ENCODE data around the gene LDB2.

LDB2 gene

DNA sequence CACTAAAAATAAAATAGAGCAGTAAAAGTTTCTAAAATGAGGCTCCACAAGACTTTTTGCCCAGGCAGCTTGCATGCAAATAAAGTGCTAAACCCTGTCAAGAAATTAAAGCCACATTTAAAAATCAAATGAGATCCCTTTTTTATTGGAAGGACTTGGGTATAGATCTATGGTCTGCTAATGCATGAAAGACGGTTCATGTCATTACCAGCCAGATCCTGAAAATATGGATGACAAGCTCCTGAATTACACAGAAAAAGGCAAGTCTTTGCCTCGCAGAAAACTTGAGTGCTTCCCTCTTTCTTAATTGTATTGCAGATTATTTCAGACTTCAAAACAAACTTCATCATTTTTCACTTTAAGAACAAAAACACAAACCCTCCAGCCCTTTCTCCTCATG, 169.6 kb downstream of the LDB2 start:
- Histone ChIP-seq H2AFZ (ENCODE audit: low read length) (no peak overlapping the region), H3K27ac (ENCODE audit: low read length) (no peak overlapping the region), H3K4me1 (ENCODE audit: low read length) (no peaks in the 10 kb centered on the region), H3K27me3 (replicated peaks; ENCODE audit: insufficient read depth, low read length) (no peaks in the 10 kb centered on the region), H3K36me3 (replicated peaks; ENCODE audit: insufficient read depth, low read length) (no peaks in the 10 kb centered on the region), H3K4me2 (ENCODE audit: low read depth, low read length) (no peak overlapping the region), H3K79me2 (ENCODE audit: low read length) (no peaks in the 10 kb centered on the region), H3K9ac (ENCODE audit: low read length) (no peak overlapping the region), H3K4me3 (ENCODE audit: low read length) (no peak overlapping the region), H4K20me1 (ENCODE audit: insufficient read depth, low read length) (no peaks in the 10 kb centered on the region), H3K9me2 (replicated peaks; ENCODE audit: insufficient read depth, low read length) (no peaks in the 10 kb centered on the region), H3K9me3 (replicated peaks; ENCODE audit: insufficient read depth, low read length) (no peaks in the 10 kb centered on the region), H3F3A (ENCODE audit: insufficient read depth, low read length) (no peaks in the 10 kb centered on the region)
- TF ChIP-seq EZH2 (optimal IDR thresholded peaks at IDR 0.05; ENCODE audit: low read depth, low read length) (no peak), CTCF (IDR thresholded peaks at IDR 0.05; ENCODE audit: low read length) (no peak), EZH2phosphoT487 (IDR thresholded peaks at IDR 0.05; ENCODE audit: low read length) (no peak)
- no peak for DNase-seq

- DNase-seq, result no peak
- H3K27ac ChIP-seq (ENCODE audit: low read length), result no peak overlapping the region
- H3K36me3 ChIP-seq (replicated peaks; ENCODE audit: insufficient read depth, low read length), result no peaks in the 10 kb centered on the region
- no peak overlapping the region for H3K9ac ChIP-seq (ENCODE audit: low read length)
- H3F3A ChIP-seq (ENCODE audit: insufficient read depth, low read length), result no peaks in the 10 kb centered on the region
- no peak overlapping the region for H3K4me2 ChIP-seq (ENCODE audit: low read depth, low read length)
- H3K9me2 ChIP-seq (replicated peaks; ENCODE audit: insufficient read depth, low read length), result no peaks in the 10 kb centered on the region
- no peak overlapping the region for H2AFZ ChIP-seq (ENCODE audit: low read length)
- no peaks in the 10 kb centered on the region for H3K79me2 ChIP-seq (ENCODE audit: low read length)
- H3K27me3 ChIP-seq (replicated peaks; ENCODE audit: insufficient read depth, low read length), result no peaks in the 10 kb centered on the region
- H3K4me1 ChIP-seq (ENCODE audit: low read length), result no peaks in the 10 kb centered on the region
- no peaks in the 10 kb centered on the region for H3K9me3 ChIP-seq (replicated peaks; ENCODE audit: insufficient read depth, low read length)
- TF ChIP-seq EZH2phosphoT487 (IDR thresholded peaks at IDR 0.05; ENCODE audit: low read length) (no peak), CTCF (IDR thresholded peaks at IDR 0.05; ENCODE audit: low read length) (no peak), EZH2 (optimal IDR thresholded peaks at IDR 0.05; ENCODE audit: low read depth, low read length) (no peak)
- H4K20me1 ChIP-seq (ENCODE audit: insufficient read depth, low read length), result no peaks in the 10 kb centered on the region
- H3K4me3 ChIP-seq (ENCODE audit: low read length), result no peak overlapping the region
Observed at GRCh38 chr4:16728111-16728510, 170.3 kb downstream of the LDB2 start.

DNA sequence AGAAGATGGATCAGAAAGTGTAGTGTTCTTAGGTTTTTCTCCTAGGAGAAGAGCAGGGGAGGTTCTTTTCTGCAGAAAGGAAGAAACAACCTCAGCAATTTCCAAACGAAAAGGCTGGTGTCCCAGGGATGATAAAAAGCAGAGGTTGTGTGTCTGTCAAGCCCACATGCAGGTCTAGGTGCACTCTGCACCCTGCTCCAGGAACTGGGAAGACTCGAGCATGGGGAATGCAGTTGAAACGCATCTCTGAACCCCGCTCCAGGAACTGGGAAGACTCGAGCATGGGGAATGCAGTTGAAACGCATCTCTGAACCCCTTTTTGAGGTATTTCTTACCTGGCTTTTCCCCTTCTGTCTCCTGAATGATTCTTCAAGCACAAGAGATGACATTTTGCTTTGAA, 171.2 kb downstream of the LDB2 start:
- H3K27me3 ChIP-seq (replicated peaks; ENCODE audit: insufficient read depth, low read length), result no peaks in the 10 kb centered on the region
- no peaks in the 10 kb centered on the region for H3K36me3 ChIP-seq (replicated peaks; ENCODE audit: insufficient read depth, low read length)
- H3K4me1 ChIP-seq (ENCODE audit: low read length), result no peaks in the 10 kb centered on the region
- H3K9me3 ChIP-seq (replicated peaks; ENCODE audit: insufficient read depth, low read length), result no peaks in the 10 kb centered on the region
- H2AFZ ChIP-seq (ENCODE audit: low read length), result no peak overlapping the region
- H3K79me2 ChIP-seq (ENCODE audit: low read length), result no peaks in the 10 kb centered on the region
- TF ChIP-seq CTCF (IDR thresholded peaks at IDR 0.05; ENCODE audit: low read length) (no peak), EZH2phosphoT487 (IDR thresholded peaks at IDR 0.05; ENCODE audit: low read length) (no peak), EZH2 (optimal IDR thresholded peaks at IDR 0.05; ENCODE audit: low read depth, low read length) (no peak)
- DNase-seq, result no peak
- H4K20me1 ChIP-seq (ENCODE audit: insufficient read depth, low read length), result no peaks in the 10 kb centered on the region
- no peak overlapping the region for H3K4me3 ChIP-seq (ENCODE audit: low read length)
- no peak overlapping the region for H3K4me2 ChIP-seq (ENCODE audit: low read depth, low read length)
- no peak overlapping the region for H3K9ac ChIP-seq (ENCODE audit: low read length)
- H3K27ac ChIP-seq (ENCODE audit: low read length), result no peak overlapping the region
- H3F3A ChIP-seq (ENCODE audit: insufficient read depth, low read length), result no peaks in the 10 kb centered on the region
- H3K9me2 ChIP-seq (replicated peaks; ENCODE audit: insufficient read depth, low read length), result no peaks in the 10 kb centered on the region

Data from MM.1S (cell line).